ENCODE data around the gene ZNF622.

ZNF622 gene

DNA sequence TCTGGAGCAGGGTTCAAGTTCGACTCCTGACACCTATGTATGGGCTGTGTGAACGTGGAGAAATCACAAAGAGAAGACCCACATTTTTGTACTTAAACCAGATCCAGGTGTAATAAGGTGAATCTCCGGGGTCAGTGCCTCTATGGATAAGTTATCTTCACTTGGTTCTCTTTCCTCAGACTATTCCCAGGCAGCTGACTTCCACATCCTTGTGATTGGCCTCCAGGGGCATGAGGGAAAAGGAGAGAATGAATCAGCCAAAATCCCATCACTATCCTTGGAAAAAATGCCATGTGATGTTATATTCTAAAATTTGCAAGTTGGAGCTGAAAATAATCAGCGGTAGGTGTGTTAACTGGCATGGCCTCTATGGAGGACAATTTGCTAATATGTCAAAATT is 37.2 kb downstream of the ZNF622 start:
- no peak for DNase-seq

DNA sequence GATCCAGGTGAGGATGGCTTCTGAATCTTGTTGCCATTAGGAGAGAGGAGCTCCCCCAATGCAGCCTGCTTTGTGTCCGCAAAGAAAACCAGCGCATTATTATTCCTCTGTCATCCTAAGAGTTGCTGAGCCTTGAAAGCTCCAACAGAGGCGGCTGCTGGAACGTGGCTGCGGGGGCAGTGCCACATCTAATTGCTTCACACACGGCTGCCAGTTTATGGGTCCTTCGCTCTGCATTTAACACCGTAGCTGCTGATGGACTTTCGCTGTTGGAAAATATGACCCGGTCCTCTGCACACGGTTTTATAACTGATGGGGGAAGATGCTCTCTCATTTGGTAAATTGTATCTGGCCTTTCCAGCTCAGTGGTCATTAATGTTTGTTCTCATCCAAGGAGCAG is 38.0 kb downstream of the ZNF622 start:
- DNase-seq: peak; percentile 25 to 75

DNA sequence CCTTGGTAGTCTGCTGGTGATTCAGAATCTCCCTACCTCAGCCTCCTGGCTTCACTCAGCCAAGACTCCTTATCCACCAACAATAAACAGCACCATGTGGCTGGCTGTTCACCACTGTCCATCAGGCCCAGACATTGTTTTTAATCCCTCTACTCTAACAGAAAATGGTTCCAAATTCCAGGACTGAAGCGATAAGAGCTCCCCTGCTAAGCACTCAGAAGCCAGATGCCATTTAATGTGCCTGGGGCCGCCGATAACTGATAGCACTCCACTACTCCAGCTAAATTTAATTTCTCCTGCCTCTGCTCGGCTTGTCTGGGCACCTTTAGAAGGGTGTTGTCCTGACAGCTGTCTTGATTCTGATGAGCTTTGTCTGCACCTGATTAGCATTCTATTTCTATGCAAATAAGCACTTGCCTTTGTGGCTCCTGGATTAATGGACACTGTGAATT is 47.1 kb downstream of the ZNF622 start:
- no peak for DNase-seq

DNA sequence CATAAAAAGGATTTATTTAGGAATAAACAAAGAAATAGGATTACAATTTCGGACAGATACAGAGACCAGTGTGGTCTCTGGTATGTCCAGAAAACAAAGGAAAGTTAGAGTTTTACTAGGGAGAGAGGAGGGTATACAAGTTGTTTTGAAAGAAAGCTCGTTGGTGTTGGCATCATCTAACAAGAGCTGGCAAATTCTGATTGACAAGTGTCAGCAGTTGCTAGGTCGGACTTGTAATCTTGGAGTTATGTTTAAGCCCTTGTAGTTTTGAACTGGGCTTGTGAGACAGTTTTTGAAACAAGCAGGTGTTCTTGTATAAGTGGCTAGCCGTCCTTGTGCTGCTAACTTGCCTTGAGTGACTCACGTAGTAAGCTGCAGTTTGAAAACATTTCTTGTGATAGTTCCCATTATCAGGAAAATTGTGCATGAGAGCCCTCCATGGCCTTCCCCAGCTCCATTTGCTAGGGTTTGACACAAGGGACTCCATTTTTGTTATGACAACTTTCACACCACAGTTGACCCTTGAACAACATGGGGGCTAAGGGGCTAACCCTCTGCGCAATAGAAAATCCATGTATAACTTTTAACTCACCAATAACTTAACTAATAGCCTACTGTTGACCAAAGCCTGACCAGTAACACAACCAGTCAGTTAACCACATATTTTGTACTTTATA is 48.1 kb downstream of the ZNF622 start:
- no peak for DNase-seq

DNA sequence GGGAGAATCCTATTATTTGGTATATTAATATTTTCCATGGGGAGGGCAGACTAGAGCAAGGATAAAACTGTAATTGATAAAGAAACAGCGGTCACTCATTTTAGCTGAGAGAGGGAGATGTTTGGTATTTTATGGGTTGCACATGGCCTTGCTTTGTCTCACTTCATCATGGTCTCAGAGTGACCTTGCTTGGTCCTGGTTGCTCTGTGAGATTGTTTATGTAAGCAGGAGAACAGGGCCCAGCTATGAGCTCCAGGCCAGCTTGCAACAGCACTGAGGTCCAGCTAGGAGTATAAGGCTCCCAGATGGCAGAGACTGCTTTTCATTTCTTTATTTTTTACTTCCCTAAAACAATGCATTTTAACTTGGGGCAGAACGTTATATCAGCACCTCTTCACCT is 50.7 kb downstream of the ZNF622 start:
- DNase-seq: no peak

DNA sequence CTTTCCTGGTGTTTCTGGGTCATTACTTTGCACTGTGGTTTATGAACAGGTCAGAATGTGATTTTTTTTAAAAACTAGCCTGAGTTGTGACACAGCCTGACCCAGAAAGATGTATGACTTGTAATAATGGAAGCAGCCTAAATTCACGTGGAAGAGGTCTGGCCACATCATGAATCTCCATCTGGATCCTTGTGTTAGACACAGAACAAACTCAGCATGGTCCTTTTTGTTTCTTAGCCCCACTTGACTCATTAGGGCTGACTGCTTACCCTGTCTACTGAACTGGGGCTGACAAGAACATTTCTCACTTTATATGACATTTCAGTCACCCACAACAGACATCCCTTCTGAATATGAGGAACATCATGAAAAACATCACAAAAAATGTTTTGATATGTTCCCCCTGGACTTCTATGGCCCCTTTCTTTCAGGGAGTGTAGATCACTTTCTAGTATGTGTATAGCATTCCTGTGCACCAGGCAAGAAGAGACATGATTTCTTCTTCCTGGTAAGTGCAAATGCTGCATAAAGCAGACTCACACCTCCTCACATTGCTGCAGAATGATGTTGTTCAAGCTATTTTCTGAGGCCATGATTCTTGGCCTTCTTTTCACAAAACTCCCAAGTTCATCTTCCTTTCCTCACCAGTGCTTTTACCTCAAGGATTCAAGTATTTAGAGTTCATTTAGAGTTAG is 52.3 kb downstream of the ZNF622 start:
- DNase-seq: no peak

DNA sequence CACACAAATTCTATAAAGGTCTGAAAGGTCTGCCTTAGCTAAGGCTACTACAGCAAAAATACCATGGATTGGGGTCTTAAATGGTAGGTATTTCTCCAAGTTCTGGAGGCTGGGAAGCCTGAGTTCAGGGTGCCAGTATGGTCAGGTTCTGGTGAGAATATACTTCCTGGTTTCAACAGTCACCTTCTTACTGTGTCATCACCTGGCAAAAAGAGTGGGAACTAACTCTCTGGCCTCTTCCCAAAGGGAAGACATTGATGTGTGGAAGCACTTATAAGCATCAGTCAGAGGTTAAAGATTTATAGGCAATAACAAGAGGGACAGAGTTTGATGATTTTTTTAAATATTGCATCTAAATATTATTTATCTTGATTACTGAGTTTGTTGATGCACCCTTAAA is 53.0 kb downstream of the ZNF622 start:
- no peak for DNase-seq

DNA sequence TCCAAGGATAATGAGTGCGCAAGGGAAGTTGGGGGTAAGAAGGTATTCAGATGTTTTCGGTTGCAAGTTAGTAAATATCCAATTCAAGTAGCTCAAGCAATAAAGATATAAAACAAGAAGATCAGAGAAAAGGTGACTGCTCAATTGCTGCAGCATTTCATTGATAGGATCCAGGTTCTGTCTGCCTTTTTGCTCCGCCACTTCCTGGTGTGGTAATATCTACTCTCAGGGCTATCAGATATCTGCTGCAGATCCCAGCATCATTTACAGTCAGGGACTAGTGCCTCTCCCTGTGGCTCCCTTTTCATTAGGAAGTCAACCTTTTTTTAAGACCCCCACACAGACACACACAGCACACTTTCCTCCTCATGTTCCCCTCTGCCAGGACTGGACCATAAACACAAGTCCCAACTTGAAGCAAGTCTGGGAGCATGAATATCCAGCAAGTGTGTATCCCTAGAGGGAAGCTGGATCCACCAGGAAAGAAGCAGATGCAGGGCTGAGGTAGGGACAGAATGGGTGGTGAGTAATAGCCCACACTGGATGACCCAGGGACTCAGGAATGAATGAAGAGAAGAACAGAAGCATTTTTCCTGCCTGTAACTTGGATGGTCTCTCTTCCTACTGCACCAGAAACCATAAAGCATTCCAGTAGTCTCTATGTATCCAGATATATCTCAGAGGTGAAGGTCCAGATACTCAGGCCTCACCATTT is 53.7 kb downstream of the ZNF622 start:
- no peak for DNase-seq

DNA sequence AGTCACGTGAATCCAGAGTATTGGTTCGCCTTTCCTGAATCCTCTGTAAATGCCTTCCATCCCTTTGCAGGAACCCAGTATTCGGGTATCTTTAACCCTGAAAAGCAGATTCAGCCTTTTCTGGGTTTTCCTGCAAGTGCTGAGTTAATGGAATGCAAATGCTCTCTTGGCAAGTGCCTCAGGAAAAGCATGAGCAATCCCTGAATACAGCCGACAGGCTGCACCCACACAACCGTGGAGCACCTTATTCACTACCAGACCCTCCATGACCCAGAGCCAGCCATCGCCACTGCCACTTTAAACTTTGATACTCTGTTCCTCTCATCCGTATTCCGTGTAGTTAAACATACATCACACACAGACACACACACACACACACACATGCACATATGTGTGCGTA is 54.4 kb downstream of the ZNF622 start:
- no peak for DNase-seq

DNA sequence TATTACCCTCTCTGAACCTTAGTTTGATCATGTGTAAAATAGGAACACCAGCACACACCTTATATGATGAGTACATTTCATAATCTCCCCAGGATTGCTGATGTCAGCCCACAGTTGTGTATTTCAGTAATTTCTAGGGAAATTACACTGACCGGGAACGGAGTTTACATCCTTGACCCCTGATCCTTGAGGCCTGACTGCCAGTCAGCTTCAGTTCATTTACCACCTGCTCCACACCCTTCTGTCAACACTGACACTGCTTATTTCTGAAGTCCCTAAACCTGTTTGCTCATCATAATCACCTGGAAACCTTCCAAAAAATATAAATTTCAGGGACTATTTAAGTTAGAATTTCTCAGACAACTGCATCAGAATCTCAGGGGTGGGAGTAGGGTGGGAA is 55.3 kb downstream of the ZNF622 start:
- DNase-seq: peak in 1 of 2 experiments; percentile 34

DNA sequence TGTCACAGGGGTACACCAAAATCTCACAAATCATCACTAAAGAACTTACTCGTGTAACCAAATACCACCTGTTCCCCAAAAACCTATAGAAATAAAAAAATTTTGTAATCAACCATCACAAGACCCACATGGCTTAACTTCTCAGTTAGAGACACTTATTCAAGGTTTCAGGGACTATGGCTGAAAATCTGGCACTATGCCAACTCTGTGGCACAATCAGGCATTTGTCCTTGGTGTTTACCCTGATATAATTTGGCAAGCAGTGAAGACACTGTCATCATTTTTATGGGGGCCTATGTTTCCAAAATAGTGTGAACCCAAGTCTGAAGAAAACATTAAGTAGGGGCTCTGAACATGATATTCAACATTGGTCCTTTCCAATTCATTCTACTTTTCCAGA is 59.0 kb downstream of the ZNF622 start:
- peak in 1 of 2 experiments; percentile 52 for DNase-seq

DNA sequence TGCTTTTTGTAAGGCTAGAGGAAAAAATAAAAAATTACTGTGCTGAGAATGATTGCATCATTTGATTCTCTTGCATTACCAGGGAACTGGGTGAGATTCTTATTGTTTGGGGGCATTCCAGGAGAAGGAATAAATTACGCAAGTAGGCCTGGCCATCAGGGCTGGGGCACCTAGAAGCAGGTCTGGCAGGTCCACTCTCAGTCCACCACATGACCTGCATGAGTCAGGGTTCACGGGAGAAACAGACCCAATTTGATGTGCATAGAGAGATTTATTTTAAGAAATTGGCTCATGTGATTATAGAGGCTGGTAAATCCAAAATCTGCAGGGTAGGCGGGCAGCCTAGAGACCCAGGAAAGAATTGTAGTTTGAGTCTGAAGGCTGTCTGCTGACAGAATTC is 59.6 kb downstream of the ZNF622 start:
- no peak for DNase-seq

Data from NCI-H2081 (cell line).